GM19372 (cell line): ENCODE results near the gene DNAJC6.
A peak's percentile ranks its signal among the peaks of the same experiment; 100 is the strongest.
"Not testable (repeated sequence)": the region's sequence is repeated elsewhere in the genome, so short reads cannot be mapped to it uniquely, and the experiment has no call there.

Experiments used
- ATAC-seq: cut with Tn5 transposase; IDR thresholded peaks from one replicate; pipeline ENCODE4 v1.9.1; 2021; ENCODE audit warnings: mild to moderate bottlenecking, low read depth, moderate library complexity; ENCODE audit not compliant: unreplicated experiment

DNAJC6 gene

GRCh38 chr1:65346190-65346589 is 36.8 kb downstream of the DNAJC6 start:
- ATAC-seq: no peak

DNA sequence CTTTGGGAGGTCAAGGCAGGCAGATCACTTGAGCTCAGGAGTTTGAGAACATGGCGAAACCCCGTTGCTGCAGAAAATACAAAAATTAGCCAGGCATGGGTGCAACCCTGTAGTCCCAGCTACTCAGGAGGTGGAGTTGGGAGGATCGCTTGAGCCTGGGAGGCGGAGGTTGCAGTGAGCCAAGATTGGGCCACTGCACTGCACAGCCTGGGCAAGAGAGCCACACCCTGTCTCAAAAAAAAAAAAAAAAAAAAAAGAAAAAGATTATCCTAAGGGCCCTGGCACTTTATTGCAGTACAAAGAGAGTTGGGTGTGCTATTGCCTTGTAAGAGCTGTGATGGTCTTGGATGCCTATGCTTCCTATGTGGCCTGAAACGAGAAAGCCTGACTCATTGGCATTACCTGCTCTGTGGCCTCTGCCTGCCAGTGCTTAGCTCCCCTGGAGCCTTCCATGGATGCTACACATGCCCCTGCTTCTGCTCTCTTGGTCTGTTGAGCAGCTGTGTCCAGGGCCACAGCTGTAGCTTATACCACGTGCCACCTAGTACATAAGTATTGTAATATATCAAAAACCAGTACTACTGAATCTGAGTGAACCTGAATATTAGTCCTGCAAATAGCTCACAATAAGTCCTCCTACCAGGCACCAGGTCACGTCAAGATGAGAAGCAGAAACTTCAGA is 45.8 kb downstream of the DNAJC6 start:
- no peak for ATAC-seq

GRCh38 chr1:65357291-65357960 is 48.1 kb downstream of the DNAJC6 start:
- no peak for ATAC-seq

GRCh38 chr1:65359888-65360287 is 50.5 kb downstream of the DNAJC6 start:
- no peak for ATAC-seq

GRCh38 chr1:65360648-65361047 is 51.3 kb downstream of the DNAJC6 start:
- no peak for ATAC-seq

GRCh38 chr1:65362545-65362944 is 53.2 kb downstream of the DNAJC6 start:
- no peak for ATAC-seq

- ATAC-seq: no peak
These were observed 54.1 kb downstream of the DNAJC6 start for GRCh38 chr1:65363484-65363883.

DNA sequence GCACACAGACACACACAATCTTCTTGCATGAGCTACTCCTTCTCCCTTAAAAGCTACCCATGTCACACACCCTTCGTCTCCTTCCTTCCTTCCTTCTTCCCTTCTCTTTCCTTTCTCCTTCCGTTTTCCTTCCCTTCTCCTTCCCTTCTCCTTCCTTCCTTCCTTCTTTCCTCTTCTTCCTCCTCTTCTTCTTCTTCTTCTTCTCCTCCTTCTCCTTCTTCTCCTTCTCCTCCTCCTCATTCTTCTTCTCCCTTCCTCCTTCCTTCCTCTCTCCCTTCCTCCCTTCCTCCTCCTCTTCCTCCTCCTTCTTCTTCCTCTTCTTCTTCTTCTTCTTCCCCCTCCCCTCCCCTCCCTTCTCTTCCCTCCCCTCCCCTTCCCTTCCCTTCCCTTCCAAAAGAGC is 59.1 kb downstream of the DNAJC6 start:
- no peak for ATAC-seq

GRCh38 chr1:65371544-65371943 is 62.2 kb downstream of the DNAJC6 start:
- ATAC-seq: no peak

DNA sequence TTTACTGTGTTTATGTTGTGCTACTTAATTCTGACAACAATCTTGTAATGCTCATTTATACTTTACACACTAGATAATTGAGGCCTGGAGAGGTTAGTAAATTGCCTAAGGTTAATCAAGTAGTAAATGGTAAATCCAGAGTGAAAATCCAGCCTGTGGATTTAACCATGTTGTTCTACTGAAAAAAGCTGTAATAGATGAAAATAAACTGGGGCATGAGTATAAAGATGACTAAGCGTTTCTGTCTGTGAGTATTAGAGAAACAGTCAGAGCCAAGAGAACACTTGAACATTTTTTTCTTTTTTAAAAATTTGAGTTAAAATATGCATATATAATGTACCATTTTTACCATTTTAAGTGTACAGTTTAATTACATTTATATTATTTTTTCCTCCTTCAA is 63.2 kb downstream of the DNAJC6 start:
- no peak for ATAC-seq

DNA sequence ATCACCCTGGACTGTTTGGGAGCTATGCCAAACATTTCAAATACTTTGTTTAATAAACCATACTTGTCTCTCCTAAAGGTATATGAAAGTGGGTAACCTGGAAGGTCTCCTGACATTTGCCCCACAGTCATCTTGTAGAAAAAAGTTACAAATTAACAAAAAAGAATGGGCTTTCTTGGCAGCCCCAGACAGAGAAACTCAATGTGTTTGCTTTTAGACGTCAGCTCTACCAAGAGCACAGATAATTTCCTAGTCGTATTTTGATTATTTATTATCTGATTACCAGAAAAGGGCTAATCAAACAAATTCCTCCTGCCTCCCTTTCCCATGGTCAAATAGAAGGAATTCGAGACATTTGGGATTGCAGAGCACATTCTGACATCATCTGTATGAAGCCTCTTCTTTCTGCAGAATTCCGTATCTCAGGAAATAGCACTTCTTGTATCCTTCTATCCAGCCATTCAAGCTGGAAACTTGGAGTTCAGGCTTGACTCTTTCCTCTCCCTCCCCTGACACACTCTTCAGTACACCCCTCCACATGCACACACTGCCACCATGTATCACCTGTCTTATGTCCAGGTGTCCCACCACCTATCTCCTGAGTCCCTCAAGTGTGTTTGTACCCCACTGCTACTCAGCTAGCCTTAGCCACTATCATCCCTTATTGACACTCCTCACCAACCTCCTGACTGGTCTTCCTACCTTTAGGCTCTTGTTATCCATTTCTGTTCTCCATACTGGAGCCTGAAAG is 68.3 kb downstream of the DNAJC6 start:
- no peak for ATAC-seq

GRCh38 chr1:65378247-65378946 is 69.1 kb downstream of the DNAJC6 start:
- no peak for ATAC-seq

- ATAC-seq: not testable (repeated sequence)
These were observed 75.1 kb downstream of the DNAJC6 start for GRCh38 chr1:65384426-65384825.

DNA sequence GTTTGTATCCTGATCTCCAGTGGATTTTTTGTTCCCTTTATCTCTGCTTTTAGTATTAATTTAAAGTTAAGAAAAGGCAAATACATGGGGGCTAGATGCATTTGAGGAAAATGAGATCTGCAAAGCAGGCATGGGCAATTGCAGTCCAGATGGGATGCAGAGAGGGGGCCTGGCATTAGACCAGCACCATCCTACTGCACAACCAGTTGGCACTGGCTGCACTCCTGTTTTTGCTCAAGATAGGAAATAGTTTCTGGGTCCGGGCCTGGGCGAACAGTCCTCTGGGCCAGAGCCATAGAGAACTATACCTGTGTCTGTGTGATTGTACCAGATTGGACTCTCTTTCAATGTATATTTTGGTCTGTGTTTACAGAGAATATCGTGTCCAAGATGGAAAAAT is 77.1 kb downstream of the DNAJC6 start:
- ATAC-seq: no peak

DNA sequence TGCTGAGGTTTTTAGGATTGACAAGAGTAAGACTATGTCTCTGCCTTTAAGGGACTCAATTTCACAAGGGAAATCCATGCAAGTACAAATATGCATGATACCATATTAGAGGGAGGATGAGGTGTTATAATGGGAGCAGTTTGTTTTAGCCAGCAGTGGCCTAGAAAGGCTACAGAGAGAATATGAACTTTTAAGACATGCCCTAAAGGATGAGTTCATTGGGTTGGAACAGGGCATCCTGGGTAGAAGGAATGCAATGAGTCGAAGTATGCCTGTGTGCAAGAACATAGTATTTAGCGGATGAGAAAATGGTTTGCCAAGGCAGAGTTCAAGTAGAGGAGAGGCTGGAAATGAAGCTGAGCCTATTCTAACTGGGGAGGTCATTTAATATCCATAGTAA is 78.5 kb downstream of the DNAJC6 start:
- ATAC-seq: no peak

DNA sequence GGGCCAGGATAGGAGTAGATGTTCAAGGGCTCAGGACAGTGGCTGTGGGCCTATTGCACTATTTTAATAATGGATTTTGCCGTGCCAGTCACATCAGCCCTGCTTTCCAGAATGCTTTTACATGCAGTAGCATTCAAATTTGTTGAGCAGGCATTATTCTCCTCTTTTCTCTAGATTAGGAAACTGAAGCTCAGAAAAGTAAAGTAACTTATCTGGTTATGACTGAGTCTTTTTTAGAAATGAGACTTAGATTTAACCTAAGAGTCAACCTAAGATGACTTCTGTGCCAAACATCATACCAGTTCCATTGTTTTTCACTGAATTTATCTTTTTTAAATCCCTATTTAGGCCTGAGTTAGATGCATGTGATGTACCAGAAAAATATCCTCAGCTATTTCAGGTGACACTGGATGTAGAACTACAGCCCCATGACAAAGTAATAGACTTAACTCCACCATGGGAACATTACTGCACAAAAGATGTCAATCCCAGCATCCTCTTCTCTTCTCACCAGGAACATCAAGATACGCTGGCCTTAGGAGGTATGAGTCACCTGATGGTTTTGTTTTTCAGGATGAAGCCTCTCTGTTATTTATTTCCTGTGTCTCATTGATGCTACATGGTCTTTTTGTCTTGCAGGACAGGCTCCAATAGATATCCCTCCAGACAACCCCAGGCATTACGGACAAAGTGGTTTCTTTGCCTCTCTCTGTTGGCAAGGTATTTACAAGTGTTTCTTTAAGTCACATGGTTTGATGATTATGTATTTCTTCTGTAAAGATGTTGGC is 79.8 kb downstream of the DNAJC6 start:
- no peak for ATAC-seq

GRCh38 chr1:65392497-65392896 is 83.2 kb downstream of the DNAJC6 start:
- no peak for ATAC-seq

- peak; percentile 61 for ATAC-seq
These were observed 84.0 kb downstream of the DNAJC6 start for GRCh38 chr1:65393347-65393746.

- ATAC-seq: no peak
These were observed 84.6 kb downstream of the DNAJC6 start for GRCh38 chr1:65393928-65394327.

DNA sequence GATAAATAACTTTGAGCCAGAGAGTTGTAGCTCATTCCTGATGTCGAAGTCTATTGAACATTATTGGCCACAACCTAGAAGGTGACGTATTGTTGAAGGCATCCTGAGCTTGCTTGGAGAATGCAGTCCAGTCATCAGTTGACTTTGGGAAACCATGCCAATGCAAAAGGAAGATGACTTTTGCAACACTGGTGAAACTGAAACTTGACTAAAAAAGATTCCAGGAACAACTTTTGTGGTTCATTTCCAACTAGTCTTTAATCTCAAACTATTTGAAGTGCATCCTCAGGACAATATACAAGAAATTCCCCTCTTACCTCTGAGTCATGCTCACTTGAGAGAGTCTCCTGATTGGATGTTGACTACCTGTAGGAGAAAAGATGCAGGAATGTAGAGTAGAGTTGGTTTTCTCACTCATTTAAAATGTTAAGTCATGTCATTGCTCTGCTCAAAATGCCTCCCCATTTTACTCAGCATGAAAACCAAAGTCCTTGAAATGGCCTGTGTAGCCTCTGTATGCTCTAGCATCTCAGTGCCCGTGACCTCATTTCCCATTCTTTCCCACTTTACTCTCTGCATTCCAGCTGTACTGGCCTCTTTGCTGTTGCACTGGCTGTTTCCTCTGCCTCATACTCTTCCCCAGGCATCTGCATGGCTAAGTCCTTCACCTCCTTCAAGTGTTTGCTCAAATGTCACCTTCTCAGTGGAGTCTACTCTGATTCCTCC is 86.7 kb downstream of the DNAJC6 start:
- no peak for ATAC-seq
